OCI-LY7 (cell line): ENCODE measurements around the gene PNMA8C. TPM values are rescaled to one million over a fixed set of nuclear protein-coding genes. Genes with fewer than 3 reads are reported as not detected.

Experiments
- BruUV-seq: library from RNA; stranded (reverse); fragments of 400-500 nt; replicated peaks from 2 replicates; lab custom pipeline; 2021; lab: Mats Ljungman, UMichigan
- CTCF ChIA-PET: fragments of 300-600 bp; sonication (Branson Sonifier 250); formaldehyde crosslinking; loops from one replicate; lab custom pipeline; 2022; ENCODE audit warnings: antibody characterized with exemption; ENCODE audit not compliant: unreplicated experiment; lab: Charles Lee
- POLR2A ChIA-PET: fragments of 300-600 bp; sonication (Branson Sonifier 250); formaldehyde crosslinking; loops from one replicate; lab custom pipeline; 2022; ENCODE audit warnings: antibody characterized with exemption; lab: Charles Lee
- DNase-seq: peaks from one replicate; pipeline ENCODE4 v3.0.0-alpha.2; 2015; ENCODE audit warnings: low spot score
- H2AFZ ChIP-seq: fragments of 200-600 bp; sonication (generic), shearing (Covaris generic); 2 replicates; pipeline ENCODE4 v1.6.1; 2014; ENCODE audit warnings: mild to moderate bottlenecking, antibody characterized with exemption, low read length, moderate library complexity
- H3K27ac ChIP-seq: fragments of 200-600 bp; sonication (generic); 2 replicates; pipeline ENCODE4 v1.5.1; 2014; ENCODE audit warnings: mixed run types, low read depth, mild to moderate bottlenecking, moderate library complexity, low read length, inconsistent platforms; ENCODE audit not compliant: poor library complexity, severe bottlenecking
- H3K36me3 ChIP-seq: fragments of 200-600 bp; sonication (generic); 2 replicates; pipeline ENCODE4 v1.6.1; 2014; ENCODE audit warnings: mild to moderate bottlenecking, antibody characterized with exemption, low read length, moderate library complexity, mixed read lengths; ENCODE audit not compliant: insufficient read depth
- H3K4me1 ChIP-seq: fragments of 200-600 bp; sonication (generic); 2 replicates; pipeline ENCODE4 v1.5.1; 2014; ENCODE audit warnings: mild to moderate bottlenecking, low read length; ENCODE audit not compliant: insufficient read depth, poor library complexity, severe bottlenecking
- H3K4me2 ChIP-seq: fragments of 200-600 bp; sonication (generic); 2 replicates; pipeline ENCODE4 v1.6.1; 2014; ENCODE audit warnings: mild to moderate bottlenecking, low read length
- H3K4me3 ChIP-seq: fragments of 200-600 bp; sonication (generic); 2 replicates; pipeline ENCODE4 v1.5.1; 2014; ENCODE audit warnings: mild to moderate bottlenecking, low read depth, low read length; ENCODE audit not compliant: poor library complexity, severe bottlenecking
- H3K79me2 ChIP-seq: fragments of 200-600 bp; sonication (generic); 2 replicates; pipeline ENCODE4 v1.6.1; 2016; ENCODE audit warnings: low read depth, mild to moderate bottlenecking, low read length, moderate library complexity, mixed read lengths; ENCODE audit not compliant: insufficient read depth
- H3K9me2 ChIP-seq: fragments of 200-600 bp; sonication (generic); 2 replicates; pipeline ENCODE4 v1.6.1; 2016; ENCODE audit warnings: mild to moderate bottlenecking, low read length, mixed read lengths; ENCODE audit not compliant: insufficient read depth
- H3K9me3 ChIP-seq: fragments of 200-600 bp; sonication (generic); 2 replicates; pipeline ENCODE4 v1.6.1; 2014; ENCODE audit warnings: mild to moderate bottlenecking, mixed run types, low read length, mixed read lengths
- H4K20me1 ChIP-seq: fragments of 200-600 bp; sonication (generic); 2 replicates; pipeline ENCODE4 v1.6.1; 2014; ENCODE audit warnings: mild to moderate bottlenecking, antibody characterized with exemption, low read length, moderate library complexity, mixed read lengths; ENCODE audit not compliant: insufficient read depth
- EZH2phosphoT487 ChIP-seq: fragments of 200-600 bp; sonication (generic); IDR thresholded peaks from 2 replicates; pipeline ENCODE4 v1.6.1; 2018; ENCODE audit warnings: low read depth, borderline replicate concordance, mild to moderate bottlenecking, mixed run types, antibody characterized with exemption, low read length, moderate library complexity, mixed read lengths
- intact Hi-C: fragments of 100-400 bp; cut with micrococcal nuclease; formaldehyde crosslinking; loops from one replicate; pipeline ENCODE4 v1.10.0; 2022; ENCODE audit not compliant: unreplicated experiment
- total RNA-seq, 2 experiments: library from RNA; depleted of rRNA in 1 of 2; stranded (reverse); fragments of >200 nt in 1 of 2; shearing (Covaris generic) in 1 of 2; gene quantifications; 2 replicates each; pipeline ENCODE4 v1.2.3, GENCODE V29; 2014 to 2022
- TF ChIP-seq, protein P1 (sequence below): fragments of 200-600 bp; sonication (generic); conservative IDR thresholded peaks from 2 replicates; pipeline ENCODE4 v1.5.1; 2014; ENCODE audit warnings: mild to moderate bottlenecking, antibody characterized with exemption, low read length, moderate library complexity, mixed read lengths

The PNMA8C gene
- total RNA-seq, 2 experiments from 2014 or later: 1.0 to 4.9 TPM

DNA sequence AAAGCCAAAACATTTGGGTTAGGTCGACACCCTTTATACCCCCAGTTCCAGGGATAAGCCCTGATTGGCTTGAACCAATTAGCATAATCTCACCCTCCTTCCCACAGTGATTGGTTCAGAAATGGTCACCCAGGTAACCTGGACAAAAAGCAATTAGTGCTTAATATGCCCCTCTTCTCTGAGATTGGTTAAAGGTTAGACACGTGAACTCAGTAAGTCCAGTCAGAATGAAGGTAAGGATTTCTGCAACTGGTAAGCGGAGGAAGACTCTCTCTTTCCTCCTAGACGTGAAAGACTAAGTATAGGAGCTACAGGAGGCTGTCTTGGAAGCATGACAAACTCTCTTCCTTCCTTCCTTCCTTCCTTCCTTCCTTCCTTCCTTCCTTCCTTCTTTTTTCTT lies 1.3 kb upstream of the PNMA8C start:
- peak; percentile 51 for DNase-seq
- CTCF ChIA-PET: no interaction called here
- no peak for TF ChIP-seq EZH2phosphoT487
- TF ChIP-seq, protein P1, sequence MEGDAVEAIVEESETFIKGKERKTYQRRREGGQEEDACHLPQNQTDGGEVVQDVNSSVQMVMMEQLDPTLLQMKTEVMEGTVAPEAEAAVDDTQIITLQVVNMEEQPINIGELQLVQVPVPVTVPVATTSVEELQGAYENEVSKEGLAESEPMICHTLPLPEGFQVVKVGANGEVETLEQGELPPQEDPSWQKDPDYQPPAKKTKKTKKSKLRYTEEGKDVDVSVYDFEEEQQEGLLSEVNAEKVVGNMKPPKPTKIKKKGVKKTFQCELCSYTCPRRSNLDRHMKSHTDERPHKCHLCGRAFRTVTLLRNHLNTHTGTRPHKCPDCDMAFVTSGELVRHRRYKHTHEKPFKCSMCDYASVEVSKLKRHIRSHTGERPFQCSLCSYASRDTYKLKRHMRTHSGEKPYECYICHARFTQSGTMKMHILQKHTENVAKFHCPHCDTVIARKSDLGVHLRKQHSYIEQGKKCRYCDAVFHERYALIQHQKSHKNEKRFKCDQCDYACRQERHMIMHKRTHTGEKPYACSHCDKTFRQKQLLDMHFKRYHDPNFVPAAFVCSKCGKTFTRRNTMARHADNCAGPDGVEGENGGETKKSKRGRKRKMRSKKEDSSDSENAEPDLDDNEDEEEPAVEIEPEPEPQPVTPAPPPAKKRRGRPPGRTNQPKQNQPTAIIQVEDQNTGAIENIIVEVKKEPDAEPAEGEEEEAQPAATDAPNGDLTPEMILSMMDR: no peak

DNA sequence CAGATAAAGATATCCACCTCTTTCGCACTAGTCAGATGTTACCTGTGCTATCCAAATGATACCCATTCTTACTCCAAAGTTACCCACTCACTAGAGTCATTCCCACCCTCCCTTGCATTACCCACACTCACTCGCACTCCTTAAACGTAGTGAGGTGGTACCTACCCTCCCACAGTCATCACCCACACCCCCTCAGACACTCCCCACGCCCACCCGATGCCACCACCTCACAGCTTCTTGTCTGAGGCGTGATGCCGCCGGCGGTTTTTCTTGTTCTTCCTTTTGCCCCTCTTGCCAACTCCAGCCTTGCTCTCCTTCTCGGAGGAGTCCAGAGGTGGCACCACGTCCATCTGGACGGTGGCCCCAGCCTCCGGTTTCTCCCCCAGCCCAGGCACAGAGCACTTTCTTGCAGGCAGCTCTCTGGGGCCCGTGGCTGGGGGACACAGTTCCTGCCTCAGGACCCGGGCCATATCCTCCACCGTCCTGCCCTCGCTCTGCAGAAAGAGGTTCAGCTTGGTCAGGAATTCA lies 1.2 kb downstream of the PNMA8C start:
- CTCF ChIA-PET: no interaction called here
- Histone ChIP-seq H3K4me2 (peak overlapping the region; percentile 70), H3K4me1 (peaks cover 74% of the 10 kb centered on the region), H3K36me3 (no peaks in the 10 kb centered on the region), H3K9me3 (no peaks in the 10 kb centered on the region), H3K27ac (no peak overlapping the region), H3K9me2 (no peaks in the 10 kb centered on the region), H3K4me3 (peak overlapping the region; percentile 64), H3K79me2 (no peaks in the 10 kb centered on the region), H4K20me1 (no peaks in the 10 kb centered on the region), H2AFZ (no peak overlapping the region)
- no TSS peak for BruUV-seq
- intact Hi-C loops: no loop called here
- TF ChIP-seq, protein P1: no peak
- TF ChIP-seq EZH2phosphoT487: no peak
- no peak for DNase-seq
- POLR2A ChIA-PET: interaction anchor here (1.0 to 1.1 kb wide), 2 partner anchors 13 to 49 kb away, joined by 3 read pairs; no protein-coding TSS in a partner anchor

More for the DNA sequence above, 1.3 kb upstream of the PNMA8C start:
- intact Hi-C loops: loop anchor here (5.0 kb wide), 1 partner anchor 57 kb away; no protein-coding TSS in a partner anchor
- no TSS peak for BruUV-seq
- POLR2A ChIA-PET: no interaction called here
- H3K4me3 ChIP-seq: no peak overlapping the region
- no peaks in the 10 kb centered on the region for H3K9me3 ChIP-seq
- H3K4me2 ChIP-seq: peak overlapping the region; percentile 70
- H3K36me3 ChIP-seq: no peaks in the 10 kb centered on the region
- peaks cover 64% of the 10 kb centered on the region for H3K4me1 ChIP-seq
- no peaks in the 10 kb centered on the region for H3K79me2 ChIP-seq
- peak overlapping the region; percentile 61; the same call in 1 of the 2 replicates for H2AFZ ChIP-seq
- H3K27ac ChIP-seq: peak overlapping the region; percentile 83
- H3K9me2 ChIP-seq: no peaks in the 10 kb centered on the region
- no peaks in the 10 kb centered on the region for H4K20me1 ChIP-seq

DNA sequence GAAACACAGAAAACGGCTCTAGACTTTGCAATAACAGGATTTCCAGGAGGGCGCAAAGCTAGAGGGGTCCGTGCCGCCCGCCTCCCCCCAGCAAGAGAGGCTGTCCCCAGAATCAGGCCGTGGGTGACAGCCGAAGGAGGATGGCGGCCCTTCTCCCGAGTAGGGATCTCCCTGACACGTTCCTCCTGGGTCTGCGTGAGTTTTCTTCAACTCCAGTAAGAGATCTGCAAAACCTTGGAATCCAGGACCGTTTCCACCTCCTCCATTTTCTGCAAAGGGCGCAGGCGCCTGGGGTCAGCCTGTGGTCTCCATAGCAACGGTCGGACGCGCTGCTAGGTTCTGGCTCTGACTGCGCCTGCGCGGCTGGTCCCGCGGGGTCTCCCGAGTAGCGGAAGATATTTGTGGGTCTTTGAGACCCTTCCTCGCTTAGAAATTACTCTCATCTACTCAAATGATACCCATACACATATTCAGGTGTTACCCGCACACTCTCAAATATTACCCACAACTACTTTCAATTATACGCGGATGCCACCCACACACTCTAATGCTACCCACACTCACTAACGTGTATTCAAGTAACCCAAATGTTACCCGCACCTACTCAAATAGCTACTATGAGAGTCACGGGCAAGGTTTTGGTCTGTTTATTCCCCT lies 2.1 kb downstream of the PNMA8C start:
- Histone ChIP-seq H4K20me1 (no peaks in the 10 kb centered on the region), H3K4me1 (peaks cover 70% of the 10 kb centered on the region), H2AFZ (peak overlapping the region; percentile 79), H3K9me2 (no peaks in the 10 kb centered on the region), H3K36me3 (no peaks in the 10 kb centered on the region), H3K27ac (no peak overlapping the region), H3K79me2 (no peaks in the 10 kb centered on the region), H3K9me3 (no peaks in the 10 kb centered on the region), H3K4me3 (peak overlapping the region; percentile 64), H3K4me2 (peak overlapping the region; percentile 70)
- ChIA-PET CTCF (no interaction called here), POLR2A (interaction anchor here (1.1 kb wide), 1 partner anchor 12 kb away, joined by 3 read pairs; no protein-coding TSS in a partner anchor)
- DNase-seq: peak; percentile 80
- BruUV-seq: no TSS peak
- intact Hi-C loops: no loop called here
- no peak for TF ChIP-seq EZH2phosphoT487
- TF ChIP-seq, protein P1: no peak
